IPS-18c (cell line): ENCODE results near the gene MYBL2.

ENCODE experiments used
- H3K4me3 ChIP-seq: 2 replicates; pipeline ENCODE4 v1.7.0; 2013; ENCODE audit warnings: low read depth, mild to moderate bottlenecking, low read length, moderate library complexity; ENCODE audit not compliant: insufficient read depth
- H3K9me3 ChIP-seq: one replicate; pipeline ENCODE4 v1.6.1; 2013; ENCODE audit warnings: mild to moderate bottlenecking, low read length, moderate library complexity; ENCODE audit not compliant: control insufficient read depth, insufficient read depth

Gene MYBL2

DNA sequence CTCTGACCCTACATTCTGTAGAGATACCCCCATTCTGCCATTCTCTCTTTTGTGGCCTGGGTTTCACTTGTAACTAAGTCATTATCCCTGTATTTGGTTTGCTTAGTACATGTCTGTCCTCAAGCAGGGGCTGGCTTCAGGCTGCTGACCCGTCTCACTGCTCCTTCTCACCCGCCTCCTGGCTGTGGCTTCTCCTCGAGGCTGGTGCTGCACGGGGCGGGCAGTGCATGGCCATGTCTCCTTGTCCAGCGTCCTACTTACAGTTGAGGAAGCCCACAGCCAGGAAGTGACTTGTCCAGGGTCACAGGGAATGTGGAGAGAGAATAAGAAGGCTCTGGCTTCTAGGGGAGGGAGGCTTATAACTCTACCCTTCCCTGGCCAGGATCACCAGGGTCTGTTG lies 48.6 kb downstream of the MYBL2 start:
- Histone ChIP-seq H3K9me3 (peaks cover 4% of the 10 kb centered on the region), H3K4me3 (no peak overlapping the region)

DNA sequence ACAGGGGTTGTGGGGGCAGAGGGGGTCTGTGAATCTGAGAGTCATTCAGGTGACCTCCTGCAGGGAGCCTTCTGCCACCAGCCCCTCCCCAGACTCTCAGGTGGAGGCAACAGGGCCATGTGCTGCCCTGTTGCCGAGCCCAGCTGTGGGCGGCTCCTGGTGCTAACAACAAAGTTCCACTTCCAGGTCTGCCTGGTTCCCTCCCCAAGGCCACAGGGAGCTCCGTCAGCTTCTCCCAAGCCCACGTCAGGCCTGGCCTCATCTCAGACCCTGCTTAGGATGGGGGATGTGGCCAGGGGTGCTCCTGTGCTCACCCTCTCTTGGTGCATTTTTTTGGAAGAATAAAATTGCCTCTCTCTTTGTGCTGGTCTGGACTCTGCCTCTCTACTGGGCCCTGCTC lies 49.2 kb downstream of the MYBL2 start:
- peaks cover 4% of the 10 kb centered on the region for H3K9me3 ChIP-seq
- H3K4me3 ChIP-seq: no peak overlapping the region

DNA sequence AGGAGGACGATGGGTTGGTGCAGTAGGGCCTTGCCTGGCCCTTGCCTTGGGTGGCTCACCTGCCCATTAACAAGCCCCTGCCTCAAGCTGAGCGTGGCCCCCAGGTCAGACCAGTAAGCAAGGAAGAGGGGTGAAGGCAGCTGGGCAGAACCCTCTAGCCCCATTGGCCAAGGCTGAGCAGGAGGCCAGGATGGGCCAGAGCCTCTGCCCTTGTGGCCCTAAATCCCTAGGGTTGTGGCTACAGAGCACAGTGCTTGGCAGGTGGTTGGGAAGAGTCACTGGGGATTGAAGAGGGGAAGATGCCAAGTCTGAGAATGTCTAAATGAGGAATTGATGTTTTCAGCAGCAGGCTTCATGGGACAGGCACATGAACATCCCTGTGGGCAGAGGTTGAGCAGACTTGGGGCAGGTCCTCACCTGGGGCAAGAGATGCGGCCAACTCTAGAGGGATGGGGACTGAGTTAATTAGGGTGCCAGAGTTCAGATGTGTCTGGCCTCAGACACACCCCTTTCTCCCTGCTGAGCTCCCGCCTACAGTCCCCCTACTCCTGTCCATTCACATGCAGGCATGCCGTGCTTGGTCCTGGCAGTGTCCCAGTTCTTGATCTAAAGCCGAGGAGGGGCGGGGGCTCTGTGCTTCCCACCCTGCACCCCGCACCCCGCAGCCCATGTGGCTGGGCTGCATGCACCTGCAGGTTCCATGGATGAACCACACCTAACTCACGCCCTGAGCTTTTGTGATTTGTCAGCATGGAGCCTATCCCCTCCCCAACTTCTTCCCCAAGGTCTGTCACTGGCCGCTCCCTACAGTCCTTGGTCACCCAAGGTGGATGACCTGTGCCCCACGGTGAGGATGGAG lies 50.1 kb downstream of the MYBL2 start:
- H3K9me3 ChIP-seq: peaks cover 4% of the 10 kb centered on the region
- no peak overlapping the region for H3K4me3 ChIP-seq

DNA sequence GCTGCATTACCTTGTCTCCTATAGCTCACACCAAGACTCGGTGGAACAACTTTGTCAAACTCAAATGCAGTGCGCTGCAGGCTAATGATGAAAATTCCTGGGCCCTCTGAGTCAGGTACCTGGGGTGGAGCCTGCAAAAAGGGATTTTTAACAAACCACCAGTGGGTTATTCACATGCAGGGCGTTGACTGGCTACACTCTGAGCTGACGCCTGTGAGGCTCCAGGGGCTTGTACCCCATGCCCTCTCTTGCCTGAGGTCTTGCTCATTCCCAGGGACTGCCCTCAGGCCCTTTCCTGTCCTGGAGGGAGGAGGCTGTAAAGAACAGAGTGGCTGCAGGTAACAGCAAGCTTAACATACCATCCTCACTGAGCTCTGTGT lies 50.7 kb downstream of the MYBL2 start:
- no peak overlapping the region for H3K4me3 ChIP-seq
- H3K9me3 ChIP-seq: peaks cover 4% of the 10 kb centered on the region

DNA sequence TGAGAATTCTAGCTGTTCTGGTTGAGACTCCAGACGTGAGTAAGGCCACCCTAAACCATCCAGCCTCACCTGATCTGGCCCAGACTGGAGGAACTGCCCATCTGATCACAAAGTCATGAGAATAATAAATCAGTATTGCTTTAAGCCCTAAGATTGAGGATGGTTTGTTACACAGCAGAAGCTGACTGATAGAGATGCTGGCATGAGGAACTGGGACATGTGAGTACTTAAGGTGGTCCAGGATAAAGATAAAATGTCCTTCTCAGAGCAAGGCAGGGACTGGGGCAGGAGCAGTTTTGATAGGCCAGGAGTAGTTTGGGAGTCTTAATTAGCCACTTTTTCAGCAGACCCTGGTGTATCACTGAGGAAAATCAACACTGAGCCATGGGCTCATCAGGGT lies 53.1 kb downstream of the MYBL2 start:
- peaks cover 4% of the 10 kb centered on the region for H3K9me3 ChIP-seq
- H3K4me3 ChIP-seq: no peak overlapping the region

DNA sequence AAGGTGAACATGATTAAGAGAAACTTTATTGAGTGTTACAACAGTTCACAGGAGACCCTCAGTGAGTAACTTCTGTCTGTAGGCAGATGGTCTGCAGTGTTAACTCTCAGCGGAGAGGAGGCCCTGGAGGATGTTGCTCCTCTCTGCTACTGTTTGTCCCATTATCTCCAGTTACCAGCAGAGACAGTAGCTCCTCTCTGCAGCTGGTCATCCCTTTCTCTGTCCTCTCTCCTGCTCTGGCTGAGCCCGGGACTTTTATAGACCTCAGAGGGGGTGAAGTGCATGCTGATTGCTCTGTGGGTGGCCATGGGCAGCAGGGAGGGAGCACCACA lies 54.1 kb downstream of the MYBL2 start:
- no peaks in the 10 kb centered on the region for H3K9me3 ChIP-seq
- no peak overlapping the region for H3K4me3 ChIP-seq

DNA sequence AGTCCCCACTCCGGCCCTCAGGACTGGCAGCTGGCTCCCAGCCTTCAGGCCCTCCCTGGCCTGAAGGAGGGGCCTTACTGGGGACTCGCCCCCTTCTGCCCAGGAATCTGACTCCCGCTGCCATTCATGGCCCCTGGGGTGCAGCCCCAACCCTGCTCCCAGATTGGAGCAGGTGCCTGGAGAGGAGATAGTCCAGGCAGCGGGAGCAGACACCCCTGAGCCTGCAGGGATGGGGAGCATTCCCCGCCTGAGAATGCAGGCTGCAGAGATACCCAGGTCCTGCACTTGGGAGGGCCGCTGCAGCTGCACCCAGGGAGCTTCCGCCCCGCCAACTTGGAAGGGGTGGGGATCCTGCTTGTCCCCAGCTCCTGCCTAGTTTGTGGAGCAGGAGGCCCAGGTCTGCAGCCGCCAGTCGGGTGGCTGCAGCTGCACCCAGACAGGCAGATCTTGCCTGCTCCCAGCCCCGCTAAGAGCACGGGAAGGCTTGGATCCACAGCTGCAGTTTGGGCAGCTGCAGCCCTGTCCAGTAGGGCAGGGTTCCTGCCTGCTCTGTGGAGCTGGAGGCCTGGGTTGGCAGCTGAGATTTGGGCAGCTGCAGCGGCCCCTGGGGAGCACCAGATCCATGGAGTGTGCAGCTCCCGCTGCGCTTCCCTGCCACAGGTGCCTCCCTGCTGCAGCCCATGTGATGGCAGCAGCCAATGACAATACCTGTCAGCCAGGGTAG lies 54.7 kb downstream of the MYBL2 start:
- Histone ChIP-seq H3K4me3 (no peak overlapping the region; the same call in 1 of the 2 replicates), H3K9me3 (no peaks in the 10 kb centered on the region)

DNA sequence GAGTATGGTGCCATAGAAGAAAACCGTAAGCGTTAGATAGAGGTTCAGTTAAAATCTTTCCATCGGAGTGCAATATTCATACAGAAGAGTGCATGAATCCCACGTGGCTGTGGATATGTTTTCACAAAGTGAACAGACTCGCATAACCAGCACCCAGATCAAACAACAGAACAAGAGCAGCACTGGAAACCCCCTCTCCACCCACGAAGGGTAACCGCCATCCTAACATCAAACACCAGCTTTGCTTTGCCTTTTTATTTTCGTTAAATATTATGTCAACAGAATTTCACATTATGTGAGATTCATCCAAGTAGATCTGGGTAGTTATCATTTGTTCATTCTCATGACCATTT lies 55.2 kb downstream of the MYBL2 start:
- H3K4me3 ChIP-seq: no peak overlapping the region

DNA sequence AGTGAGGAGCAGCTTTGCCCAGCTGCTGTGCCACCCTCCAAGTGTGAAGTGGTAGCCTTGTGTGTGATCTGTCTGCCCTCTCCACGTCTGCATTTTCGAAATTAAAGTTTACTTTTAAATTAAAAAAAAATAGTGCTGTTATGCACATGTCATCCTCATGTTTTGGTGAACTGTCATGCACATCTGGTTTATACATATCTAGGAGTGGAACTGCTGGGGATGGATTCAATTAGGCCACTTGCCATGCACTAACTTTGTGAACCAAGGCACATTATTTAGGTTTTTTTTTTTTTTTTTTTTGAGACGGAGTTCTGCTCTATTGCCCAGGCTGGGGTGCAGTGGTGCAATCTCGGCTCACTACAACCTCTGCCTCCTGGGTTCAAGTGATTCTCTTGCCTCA lies 56.3 kb downstream of the MYBL2 start:
- Histone ChIP-seq H3K9me3 (no peaks in the 10 kb centered on the region), H3K4me3 (no peak overlapping the region)

More for the DNA sequence above, 55.2 kb downstream of the MYBL2 start:
- H3K9me3 ChIP-seq: no peaks in the 10 kb centered on the region

DNA sequence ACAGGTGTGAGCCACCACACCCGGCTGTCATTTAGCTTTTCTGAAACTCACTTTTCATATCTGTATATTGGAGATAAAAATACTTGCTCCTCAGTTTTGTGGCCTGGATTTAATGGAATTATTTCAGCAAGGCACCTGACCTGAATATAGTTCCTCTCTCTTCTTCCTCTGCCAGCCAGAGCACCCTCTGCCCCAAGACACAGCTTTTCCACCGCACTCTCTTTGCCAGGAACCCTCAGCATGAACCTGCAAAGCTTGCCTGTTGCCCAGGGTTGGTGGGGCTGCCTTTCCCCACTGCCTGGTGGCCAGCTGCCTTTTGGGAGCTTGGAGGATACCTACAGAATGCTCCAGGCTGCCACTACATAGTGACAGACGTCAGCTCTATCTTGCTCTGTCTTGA lies 56.8 kb downstream of the MYBL2 start:
- H3K4me3 ChIP-seq: no peak overlapping the region
- no peaks in the 10 kb centered on the region for H3K9me3 ChIP-seq

DNA sequence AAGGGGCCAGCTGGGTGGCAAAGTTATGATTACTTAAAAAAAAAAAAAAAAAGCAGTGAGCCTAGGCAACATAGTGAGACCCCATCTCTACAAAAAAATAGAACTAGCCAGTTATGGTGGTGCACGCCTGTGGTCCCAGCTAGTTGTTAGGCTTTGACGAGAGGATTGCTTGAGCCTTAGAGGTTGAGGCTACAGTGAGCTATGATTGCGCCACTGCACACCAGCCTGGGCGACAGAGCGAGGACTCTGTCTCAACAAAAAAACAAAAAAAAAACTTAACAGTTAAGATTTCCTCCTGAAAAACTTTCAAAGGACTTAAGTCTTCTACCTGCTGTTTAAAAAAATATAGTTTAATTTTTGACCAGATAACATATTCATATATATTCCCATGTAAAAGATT lies 57.5 kb downstream of the MYBL2 start:
- Histone ChIP-seq H3K4me3 (no peak overlapping the region), H3K9me3 (no peaks in the 10 kb centered on the region)

DNA sequence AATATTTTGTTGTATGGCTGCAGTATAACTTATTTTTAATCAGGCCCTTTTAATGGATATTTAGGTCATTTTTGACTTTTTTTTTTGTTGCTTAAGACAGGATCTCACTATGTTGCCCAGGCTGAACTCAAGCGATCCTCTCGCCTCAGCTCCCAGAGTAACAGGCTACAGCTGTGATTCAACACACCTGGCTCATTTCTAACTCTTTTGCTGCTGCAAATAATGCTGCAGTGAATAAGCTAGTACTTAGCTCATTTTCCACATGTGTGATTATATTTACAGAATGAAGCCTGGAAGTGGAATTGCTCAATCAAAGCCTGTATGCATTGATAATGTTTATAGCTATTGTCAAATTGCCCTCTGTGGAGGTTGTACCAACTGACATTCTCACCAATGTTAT lies 58.8 kb downstream of the MYBL2 start:
- H3K4me3 ChIP-seq: no peak overlapping the region
- H3K9me3 ChIP-seq: no peaks in the 10 kb centered on the region

DNA sequence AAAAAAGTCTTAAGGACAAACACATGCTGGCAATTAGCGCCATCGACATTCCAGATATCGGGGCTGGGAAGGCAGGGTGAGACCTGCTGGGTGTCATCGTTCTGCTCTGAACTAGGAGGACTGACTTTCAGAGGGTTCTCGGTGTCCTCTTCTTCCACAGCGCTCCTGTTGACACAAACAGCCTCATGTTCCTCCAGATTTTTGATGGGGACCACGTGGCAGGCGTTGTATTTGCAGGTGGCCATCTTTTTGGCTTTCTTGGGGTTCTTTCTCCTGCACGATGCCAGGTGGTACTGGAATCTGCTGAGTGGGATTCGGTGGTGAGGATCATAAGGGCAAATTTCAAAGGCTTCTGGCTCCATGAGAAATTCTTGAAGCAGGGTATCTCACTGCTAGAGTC lies 59.4 kb downstream of the MYBL2 start:
- Histone ChIP-seq H3K4me3 (no peak overlapping the region), H3K9me3 (no peaks in the 10 kb centered on the region)

DNA sequence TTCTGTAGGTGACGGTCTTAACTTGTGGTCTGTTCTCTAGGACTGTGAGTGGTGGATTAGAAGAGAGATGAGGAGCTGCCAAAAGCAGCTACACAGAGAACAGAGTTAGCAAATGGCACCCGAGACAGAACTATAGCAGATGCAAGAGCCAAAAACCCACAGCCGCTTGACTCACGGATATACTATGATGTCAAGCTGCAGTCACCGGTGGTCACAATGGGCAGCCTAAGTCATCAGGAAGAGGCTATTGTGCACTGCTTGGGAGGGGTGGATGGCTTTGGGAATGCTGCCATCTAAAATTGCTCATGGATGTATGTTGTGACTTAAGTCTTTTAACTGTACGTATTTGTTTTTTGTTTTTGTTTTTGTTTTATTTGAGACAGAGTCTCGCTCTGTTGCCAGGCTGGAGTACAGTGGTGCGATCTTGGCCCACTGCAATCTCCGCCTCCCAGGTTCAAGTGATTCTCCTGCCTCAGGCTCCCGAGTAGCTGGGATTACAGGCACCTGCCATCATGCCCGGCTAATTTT lies 60.0 kb downstream of the MYBL2 start, which contains the start of gene GTSF1L:
Gene GTSF1L (minus strand): TSS at position 192 of the 528 bp plus-strand sequence. CDS start 308 bp downstream, outside the sequence.
- H3K9me3 ChIP-seq: no peaks in the 10 kb centered on the region
- no peak within 1 kb of the TSS for H3K4me3 ChIP-seq

DNA sequence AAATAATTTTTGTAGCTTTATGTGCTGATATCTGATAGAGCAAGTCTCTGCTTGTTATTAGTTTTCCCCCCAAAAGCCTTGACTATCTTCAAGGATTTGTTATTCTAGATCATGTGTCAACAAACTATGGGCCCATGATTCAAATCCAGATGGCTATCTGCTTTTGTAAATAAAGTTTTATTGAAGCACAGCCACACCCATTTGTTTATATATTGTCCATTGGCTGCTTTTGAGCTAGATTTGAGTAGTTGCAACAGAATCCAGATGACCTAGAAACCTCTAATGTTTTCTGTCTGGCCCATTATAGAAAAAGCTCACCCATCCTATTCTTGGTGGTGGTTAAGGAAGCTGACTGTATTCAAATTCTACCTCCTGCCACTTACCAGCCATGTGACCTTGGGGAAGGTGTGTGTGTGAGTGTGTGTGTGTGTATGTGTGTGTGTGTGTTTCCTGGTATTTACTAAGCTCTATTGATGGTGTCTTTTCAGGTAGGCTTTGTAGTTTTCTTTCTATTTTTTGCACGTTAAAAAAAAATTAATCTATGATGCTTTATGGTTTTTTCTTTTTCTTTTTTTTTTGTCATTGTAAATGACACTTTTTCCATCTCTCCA lies 61.2 kb downstream of the MYBL2 start:
- no peaks in the 10 kb centered on the region for H3K9me3 ChIP-seq
- no peak overlapping the region for H3K4me3 ChIP-seq

DNA sequence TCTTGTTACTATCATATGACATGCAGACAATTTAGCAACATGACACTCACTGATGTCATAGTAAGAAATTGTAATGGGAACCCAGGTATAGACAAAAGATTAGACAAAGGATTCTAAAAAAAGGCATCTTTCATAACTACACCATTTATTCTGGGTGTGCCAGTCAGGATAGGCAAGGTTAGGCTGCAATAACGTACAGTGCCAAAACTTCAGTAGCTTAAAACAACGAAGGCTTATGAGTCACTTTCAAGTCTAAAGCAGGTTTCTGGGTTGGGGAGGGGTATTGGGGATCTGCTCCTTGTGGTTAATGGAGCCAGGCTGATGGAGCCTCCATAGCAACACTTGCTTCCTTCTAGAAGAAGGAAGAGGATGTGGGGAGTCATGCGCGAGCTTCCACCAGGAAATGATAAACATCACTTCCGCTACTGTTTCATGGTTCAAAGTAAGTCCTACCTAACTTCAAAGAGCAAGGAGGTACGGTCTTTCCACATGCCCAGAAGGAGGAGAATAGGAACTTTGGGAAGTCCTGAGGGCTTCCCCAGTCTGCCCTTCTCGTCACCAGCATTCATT lies 61.9 kb downstream of the MYBL2 start:
- Histone ChIP-seq H3K4me3 (no peak overlapping the region), H3K9me3 (no peaks in the 10 kb centered on the region)

DNA sequence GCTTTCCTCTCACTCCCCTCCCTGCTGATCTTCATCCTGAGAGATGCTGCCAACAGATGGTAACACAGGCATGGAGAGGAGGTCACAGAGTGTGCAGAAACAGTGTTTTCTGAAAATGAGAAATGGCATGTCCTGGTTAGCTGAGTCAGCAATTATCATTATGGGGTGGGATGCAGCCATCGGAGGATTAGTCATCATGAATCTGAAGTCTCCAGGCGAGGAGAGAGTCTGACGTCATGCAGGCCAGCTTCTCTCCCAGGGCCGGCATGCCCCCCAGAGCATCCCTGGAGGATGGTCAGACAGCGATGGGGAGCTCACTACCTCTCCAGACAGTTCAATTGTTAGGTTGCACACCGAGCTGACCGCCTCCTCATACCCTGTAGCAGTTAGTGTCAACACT lies 64.6 kb downstream of the MYBL2 start:
- Histone ChIP-seq H3K4me3 (no peak overlapping the region), H3K9me3 (no peaks in the 10 kb centered on the region)

DNA sequence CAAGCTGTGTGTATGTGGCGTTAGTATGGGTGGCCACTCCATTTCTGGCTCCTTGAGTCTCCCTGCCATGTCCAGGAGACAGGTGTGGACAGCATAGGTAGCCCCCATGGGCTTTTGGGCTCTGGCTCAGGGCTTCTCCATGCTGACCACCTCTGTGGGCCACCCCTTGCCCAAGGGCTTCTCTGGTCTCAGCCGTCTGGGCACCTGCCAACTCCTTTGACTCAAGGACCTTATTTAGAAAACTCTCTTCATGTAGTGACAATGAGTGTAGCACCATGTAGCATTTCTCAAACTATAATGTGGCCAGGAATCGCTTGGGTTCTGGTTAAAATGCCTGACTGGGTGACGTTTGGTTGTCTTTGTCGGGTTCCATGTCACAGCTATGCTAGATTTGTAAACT lies 65.0 kb downstream of the MYBL2 start:
- Histone ChIP-seq H3K9me3 (no peaks in the 10 kb centered on the region), H3K4me3 (no peak overlapping the region)
